Measurements from ENCODE around the gene OSBPL5.
A peak's percentile ranks its signal among the peaks of the same experiment; 100 is the strongest.

The OSBPL5 gene

DNA sequence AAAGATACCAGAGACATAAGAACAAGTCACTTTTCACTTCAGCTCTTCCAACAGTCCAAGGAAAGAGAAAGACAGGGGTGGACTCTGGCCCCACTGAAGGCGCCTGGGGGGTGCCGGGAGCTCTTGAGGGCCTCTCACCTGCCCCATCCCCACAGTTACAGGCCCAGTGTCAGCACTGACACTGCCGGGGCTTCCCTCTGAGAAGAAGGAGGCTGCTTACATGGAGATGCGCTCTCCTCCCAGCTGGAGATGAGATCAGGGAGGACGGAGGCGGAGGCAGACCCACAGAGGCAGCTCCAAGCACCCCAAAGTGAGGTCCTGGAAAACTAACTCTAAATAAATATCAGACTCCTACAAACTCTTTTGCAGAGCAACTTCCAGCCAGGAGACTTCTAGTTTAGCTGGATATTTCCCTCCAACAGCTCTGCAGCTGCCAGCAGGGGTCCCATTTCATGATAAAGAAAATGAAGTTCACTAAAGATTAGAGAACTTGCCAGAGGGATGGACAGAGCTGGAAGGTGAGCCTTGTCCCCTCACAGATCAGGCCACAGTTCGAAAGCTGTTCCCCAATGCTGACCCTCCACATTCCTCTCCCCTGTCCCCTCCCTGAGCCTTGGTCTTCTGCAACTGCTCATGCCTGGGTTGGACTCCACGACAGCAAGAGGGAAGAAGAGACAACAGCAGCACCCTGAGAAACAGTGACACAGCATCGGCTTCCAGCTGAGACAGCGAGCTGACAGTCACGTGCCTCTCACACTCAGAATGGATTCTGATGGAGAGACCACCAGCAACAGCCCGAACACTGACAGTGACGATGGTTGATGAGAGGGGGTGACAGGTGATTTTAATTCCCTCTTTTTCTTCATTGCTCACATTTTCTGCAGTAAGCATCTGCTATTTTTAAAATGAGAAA, 113.7 kb downstream of the OSBPL5 start:
- DNase-seq (ENCODE audit: low spot score) = no peak

DNA sequence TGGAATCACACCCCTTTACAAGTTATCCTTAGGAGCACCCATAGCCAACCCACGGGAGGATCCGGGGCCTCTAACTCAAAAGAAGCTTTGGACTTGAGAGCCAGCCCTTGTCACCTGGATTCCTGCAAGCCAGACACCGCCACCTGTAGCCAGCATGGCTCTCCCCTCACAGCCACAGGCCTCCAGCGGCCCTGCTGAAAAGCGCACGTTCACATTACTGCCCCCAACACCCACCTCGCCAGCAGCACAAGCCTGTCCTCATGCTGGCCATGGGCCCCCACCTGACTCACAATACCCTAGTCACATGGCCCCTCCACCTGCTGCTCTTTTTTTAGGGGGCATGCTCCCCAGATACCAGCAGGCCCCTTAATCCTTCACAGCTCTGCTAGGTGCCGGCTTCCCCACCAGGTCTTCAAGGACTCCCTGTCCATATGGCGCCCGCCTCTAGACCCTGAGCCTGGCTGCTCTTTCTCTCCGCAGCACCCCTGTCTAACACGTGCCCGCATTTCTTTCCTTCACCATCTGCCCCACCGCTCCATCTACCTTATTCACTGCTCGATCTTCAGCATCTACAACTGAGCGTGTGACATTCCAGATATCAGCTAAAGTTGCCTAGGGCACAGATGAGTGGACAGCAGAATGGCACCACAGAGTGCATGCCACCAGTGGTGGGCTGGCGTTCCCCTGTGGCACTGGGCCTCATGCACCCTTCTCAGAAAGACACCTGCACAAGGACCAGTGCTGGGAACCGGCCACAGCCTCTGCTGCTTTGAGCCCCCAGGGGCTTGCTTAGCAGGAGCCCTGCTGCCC, 114.5 kb downstream of the OSBPL5 start:
- no peak for DNase-seq (ENCODE audit: low spot score)

DNA sequence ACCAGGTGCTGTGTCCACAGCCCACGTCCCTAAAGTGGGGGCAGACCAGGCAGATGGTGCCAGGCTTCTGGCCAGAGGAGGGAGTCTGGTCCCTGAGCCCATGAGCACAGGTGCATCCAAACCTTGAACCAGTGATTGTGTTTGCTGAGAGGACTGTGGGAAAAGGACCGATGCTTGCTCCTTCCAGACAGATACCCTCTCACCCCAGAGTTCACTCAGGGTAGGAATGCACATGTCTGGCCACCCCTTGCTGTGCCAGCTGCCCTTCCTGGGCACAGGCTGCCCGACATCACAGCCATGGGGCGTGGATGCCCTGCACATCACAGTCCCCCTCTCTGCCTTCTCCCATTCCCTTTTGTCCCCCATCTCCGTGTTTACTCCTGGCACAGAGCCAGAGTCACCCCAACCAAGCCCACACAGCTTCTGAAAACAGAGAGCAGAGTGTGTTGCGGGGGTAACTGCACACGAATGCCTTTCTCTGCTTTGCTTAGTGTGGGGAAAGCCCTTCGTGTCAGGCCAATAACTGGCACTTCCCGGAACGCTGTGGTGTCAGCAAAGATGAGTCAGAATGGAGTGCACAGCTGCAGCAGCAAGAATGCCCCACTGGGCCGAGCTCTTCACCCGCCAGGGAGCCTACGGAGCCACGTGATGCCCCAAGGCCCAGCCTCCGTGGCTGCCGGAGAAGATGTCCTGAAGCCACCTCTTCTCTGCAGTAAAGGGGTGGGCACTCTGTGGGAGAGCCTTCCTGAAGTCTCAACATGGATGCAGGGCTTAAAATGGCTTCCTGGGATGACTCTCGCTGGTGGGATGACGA, 115.5 kb downstream of the OSBPL5 start:
- DNase-seq (ENCODE audit: low spot score) = peak; percentile 87

DNA sequence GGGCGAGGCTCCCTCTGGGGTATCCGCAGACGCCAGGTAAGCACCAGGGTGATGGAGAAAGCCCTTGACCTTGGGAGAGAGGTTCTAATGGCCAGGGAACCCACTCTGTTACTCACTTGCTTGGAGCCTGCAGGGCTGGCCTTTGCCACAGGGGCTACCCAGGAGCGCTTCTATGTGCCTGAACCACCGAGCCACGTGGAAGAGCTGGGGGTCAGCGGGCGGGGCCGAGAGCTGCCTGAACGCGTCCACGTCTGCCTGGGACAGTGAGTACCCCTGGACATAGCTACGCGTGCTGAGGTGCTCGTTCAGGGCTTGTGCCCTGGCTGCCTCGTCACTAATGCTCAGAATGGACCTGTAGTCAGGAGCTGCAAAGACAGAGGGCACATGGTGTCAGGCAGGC, 117.5 kb downstream of the OSBPL5 start:
- no peak for DNase-seq (ENCODE audit: low spot score)

DNA sequence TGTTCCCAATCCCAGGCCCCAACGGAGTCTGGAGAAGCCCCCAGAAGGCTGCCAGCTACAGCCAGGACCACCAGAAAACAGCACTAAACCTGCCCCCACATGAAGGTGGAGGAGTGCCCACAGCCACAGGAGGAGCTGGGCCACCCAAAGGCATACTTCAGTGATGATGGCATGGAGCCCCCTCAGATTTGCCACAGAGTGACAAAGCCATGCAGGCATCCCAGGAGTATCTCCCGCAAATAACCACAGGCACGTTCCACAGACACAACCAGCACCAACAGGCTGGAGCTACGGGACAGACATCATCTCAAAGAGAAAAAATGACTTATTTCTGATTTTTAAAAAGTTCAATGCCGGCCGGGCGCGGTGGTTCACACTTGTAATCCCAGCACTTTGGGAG, 118.5 kb downstream of the OSBPL5 start:
- no peak for DNase-seq (ENCODE audit: low spot score)

DNA sequence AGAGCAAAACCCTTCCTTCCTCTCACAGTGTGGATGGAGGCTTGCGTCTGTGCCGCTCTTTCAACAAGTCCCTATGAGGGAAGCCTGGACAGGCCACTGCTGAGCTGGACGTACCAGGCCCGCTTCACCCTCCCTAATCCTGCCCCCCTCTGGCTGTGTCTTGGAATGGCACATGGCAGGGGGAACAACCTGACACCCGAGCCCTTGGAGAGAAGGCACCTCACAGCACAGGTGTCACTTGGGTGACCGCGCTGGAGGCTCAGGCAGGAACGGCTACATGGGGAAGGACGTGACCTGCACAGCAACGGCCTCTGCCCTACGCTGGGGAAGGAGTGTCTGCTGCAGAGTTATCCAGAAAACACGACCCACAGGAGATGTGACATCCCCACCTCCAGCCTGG, 118.9 kb downstream of the OSBPL5 start:
- no peak for DNase-seq (ENCODE audit: low spot score)

DNA sequence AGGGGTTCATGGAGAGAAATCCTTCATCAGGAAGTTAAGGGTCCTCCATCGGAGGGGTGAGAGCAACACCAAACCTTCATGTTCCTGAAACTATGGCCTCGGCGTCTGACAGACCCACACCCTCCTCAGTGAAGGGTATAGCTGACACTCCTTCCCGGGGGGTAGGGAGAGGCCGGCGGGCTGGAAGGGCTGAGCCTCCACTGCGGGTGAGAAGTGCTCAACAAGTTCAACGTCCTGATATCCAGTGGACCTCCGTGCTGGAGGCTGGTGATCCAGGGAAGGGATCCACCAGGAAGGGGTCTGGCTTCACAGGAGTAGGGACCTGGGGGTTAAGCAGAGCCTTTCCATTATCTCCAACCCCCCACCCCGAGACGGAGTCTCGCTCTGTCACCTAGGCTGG, 120.2 kb downstream of the OSBPL5 start:
- DNase-seq (ENCODE audit: low spot score) = no peak

DNA sequence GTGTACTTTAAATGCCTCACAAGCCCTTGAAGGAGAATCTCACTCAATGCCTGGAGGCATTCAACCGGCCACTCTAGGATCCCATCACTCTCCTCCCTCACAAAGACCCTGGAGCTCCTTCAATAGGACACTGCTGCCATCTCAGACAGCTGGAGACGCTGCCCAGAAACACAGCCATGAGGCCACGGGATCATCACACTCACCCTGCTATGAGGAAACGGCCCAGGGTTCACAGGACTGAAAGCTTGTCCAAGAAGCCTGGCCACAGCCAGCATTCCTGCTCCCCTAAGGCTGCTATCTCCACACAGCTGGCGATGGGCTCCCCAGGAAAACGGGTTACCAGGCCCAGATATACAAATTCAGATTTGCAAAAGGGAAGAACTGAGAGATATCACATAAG, 121.1 kb downstream of the OSBPL5 start:
- no peak for DNase-seq (ENCODE audit: low spot score)

DNA sequence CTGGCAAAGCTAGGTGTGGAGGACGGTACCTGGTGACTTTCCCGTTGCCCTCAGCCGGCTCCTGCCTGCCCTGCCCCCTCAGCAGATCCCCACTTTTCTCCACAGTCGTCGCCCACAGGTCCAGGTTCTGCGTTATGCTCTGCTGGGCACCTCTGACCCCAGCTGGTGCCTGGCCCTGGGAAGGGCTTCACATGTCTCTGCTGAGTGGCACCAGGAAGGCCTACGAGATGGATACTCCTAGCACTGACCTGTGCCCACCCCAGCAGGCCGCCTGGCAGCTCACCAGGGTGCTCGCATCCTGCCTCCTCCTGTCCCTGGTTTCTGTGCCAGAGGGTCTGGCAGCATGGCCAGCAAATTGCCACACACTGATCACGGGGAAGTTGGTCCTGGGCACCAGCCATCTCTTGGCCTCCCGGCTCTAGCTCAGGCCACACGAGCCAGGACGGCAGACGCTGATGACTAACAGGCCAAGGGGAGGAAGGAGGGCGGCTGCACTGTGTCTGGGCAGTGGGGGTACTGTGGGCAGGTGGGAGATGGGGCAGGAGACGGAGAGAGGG, 121.7 kb downstream of the OSBPL5 start:
- no peak for DNase-seq (ENCODE audit: low spot score)

DNA sequence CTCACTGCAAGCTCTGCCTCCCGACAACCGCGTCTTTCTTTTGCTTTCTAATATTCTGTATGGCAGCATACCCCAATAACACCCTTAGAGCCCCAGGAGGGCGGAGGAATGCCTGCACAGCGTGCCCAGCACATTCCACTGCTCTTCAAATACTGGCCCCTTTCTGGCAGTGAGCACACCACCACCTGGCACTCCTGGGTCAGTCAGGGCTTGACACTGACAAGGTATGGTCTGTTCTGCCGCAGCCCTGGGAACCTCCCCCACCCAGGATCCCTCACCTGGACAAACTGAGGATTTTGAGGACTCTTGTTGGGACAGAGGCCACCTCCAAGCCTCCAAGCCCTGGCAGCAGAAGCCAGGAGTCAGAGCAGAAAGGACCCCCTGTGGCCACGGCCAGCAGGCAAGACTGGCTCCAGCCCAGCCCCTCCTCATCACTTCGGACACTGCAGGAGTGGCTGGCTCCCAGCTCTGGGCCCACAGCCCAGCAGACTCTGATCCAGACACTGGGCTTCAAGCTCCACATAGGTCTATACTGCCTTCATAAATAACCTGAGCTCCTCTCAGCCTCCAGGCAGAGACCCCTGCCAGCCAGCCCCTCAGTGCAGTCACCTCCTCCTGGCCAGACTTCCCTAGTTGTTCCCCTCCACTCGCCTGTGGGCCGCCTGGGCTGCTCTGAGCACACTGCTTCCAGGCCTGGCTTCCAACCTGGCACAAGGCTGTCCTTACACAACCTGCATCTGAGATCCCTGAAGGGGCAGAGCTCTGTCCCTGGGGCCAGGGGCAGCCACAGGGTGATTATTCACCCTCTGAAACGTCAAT, 122.4 kb downstream of the OSBPL5 start:
- DNase-seq (ENCODE audit: low spot score) = no peak

DNA sequence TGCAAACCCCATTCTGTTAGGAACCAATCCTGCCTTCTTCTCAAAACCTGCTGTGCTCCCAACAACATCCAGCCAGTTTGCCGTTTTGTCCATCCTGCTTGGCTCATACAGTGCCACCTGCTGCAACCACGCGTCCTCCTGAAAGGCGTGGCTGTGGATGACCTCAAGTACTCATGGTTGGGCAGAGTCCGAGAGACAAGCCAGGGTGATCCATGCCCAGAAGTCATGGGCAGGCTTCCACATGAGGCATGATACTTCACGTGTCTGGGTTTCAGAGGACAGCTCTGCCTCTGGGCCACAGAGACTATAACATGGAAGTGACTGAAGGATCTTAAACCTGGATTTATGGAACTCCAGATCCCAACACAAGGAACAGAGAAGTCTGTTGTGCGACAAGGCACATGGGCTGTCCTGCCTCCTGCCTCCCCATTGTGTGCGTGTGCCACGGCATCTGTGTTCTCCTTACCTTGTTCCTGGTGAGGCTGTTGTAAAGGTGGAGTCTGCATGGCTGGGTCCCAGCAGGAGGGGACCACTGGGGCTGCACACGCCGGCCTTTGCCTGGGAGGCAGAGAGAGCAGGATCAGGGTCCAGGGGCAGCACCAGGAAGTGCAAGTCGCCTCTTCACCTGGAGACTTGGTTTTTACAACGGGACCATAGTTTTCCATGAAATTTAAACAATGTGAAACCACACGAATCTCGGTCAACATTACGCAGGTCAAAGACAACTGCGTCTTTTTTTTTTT, 123.2 kb downstream of the OSBPL5 start:
- DNase-seq (ENCODE audit: low spot score) = no peak

DNA sequence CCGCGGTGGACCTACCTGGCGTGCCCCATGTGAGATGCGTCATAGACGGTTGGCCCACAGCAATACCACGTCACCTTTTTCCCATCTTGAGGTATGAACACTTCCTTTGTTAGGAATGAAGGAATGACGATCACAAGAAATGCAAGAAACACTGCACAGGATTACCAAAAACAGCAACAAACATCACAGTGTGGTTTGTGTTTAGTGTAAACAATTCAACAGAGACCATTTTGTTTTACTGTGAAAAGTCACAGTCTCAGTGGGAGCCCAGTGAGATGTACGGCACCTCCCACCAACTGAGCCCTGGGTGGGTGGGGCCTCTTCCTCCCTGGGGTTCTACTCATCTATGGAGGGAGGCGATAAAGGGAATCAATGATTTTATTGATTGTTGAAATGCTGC, 124.2 kb downstream of the OSBPL5 start:
- DNase-seq (ENCODE audit: low spot score) = no peak

DNA sequence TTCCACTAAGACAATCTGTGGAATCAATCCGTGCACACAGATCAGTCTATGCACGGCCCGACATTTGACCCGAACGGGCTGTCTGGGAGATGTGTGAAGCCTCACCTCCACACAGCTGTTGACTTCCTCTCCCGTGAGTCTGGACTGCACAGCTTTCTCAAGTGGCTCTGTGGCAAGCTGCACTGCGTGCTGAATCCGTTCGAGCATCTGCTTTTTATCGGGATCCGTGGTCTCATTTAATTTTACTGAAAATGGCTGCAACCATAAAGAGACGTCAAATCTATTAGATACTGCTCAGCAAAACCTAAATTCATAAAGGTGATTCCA, 127.2 kb downstream of the OSBPL5 start:
- DNase-seq (ENCODE audit: low spot score) = no peak
